Activated T-cell treated with anti-CD3 and anti-CD28 coated beads, Interleukin-2, amount 50 U/mL, for 4 hours (primary cell): ENCODE data around the gene TMEM213. TPM values are rescaled to one million over a fixed set of nuclear protein-coding genes. Genes with fewer than 3 reads are reported as not detected.

Experiments
- ATAC-seq, 2 donors: fragments of 200-7000 bp; cut with Tn5 transposase; one replicate each; pipeline ENCODE4 v1.10.0; 2021
- DNase-seq: peaks from one replicate; pipeline ENCODE4 v3.0.0-alpha.2; 2020
- H3K27me3 Mint-ChIP-seq: one replicate; pipeline ENCODE4 v1.8.0; 2021; ENCODE audit warnings: low read depth, mixed read lengths
- H3K36me3 Mint-ChIP-seq: one replicate; pipeline ENCODE4 v1.8.0; 2022; ENCODE audit warnings: mixed read lengths; ENCODE audit not compliant: insufficient read depth
- H3K4me1 Mint-ChIP-seq: one replicate; pipeline ENCODE4 v1.8.0; 2021; ENCODE audit warnings: low read depth, mixed read lengths
- H3K4me3 Mint-ChIP-seq: one replicate; pipeline ENCODE4 v1.8.0; 2021; ENCODE audit warnings: mild to moderate bottlenecking, moderate library complexity, mixed read lengths
- H3K9me3 Mint-ChIP-seq: one replicate; pipeline ENCODE4 v1.8.0; 2021; ENCODE audit warnings: mixed read lengths
- total RNA-seq, 3 donors: library from RNA; stranded (reverse); gene quantifications; one replicate each; pipeline ENCODE4 v1.2.1, GENCODE V29; 2021

TMEM213 gene
- not detected for total RNA-seq

GRCh38 chr7:138797715-138798320 is at the start of gene TMEM213, which contains the start of gene ATP6V0A4:
TSS of gene TMEM213 (plus strand) at chr7:138797994. CDS start at chr7:138798105, 111 bp downstream.
TSS of gene ATP6V0A4 (minus strand) at chr7:138798196. CDS start at chr7:138771247, 26,949 bp downstream.
- no peaks in the 10 kb centered on the region for H3K36me3 Mint-ChIP-seq

GRCh38 chr7:138748666-138749065 is 49.1 kb upstream of the TMEM213 start:
- H3K36me3 Mint-ChIP-seq: no peaks in the 10 kb centered on the region
- peaks cover 54% of the 10 kb centered on the region for H3K4me1 Mint-ChIP-seq

More at GRCh38 chr7:138797715-138798320, at the start of gene TMEM213, which contains the start of gene ATP6V0A4:
- Mint-ChIP-seq H3K27me3 (peaks cover 3% of the 10 kb centered on the region), H3K4me3 (no peak within 1 kb of the TSS), H3K4me1 (peaks cover 7% of the 10 kb centered on the region), H3K9me3 (no peaks in the 10 kb centered on the region)
- no peak for ATAC-seq
- no peak for DNase-seq

GRCh38 chr7:138749960-138750359 is 47.8 kb upstream of the TMEM213 start:
- Mint-ChIP-seq H3K27me3 (no peaks in the 10 kb centered on the region), H3K4me3 (no peak overlapping the region), H3K9me3 (no peaks in the 10 kb centered on the region), H3K36me3 (no peaks in the 10 kb centered on the region), H3K4me1 (peaks cover 56% of the 10 kb centered on the region)
- ATAC-seq (no peak), DNase-seq (no peak)

More at GRCh38 chr7:138748666-138749065, 49.1 kb upstream of the TMEM213 start:
- Mint-ChIP-seq H3K9me3 (no peaks in the 10 kb centered on the region), H3K4me3 (no peak overlapping the region), H3K27me3 (no peaks in the 10 kb centered on the region)
- DNase-seq (no peak), ATAC-seq (no peak)

GRCh38 chr7:138750473-138750872 is 47.3 kb upstream of the TMEM213 start:
- H3K36me3 Mint-ChIP-seq: no peaks in the 10 kb centered on the region
- no peak for ATAC-seq
- H3K27me3 Mint-ChIP-seq: no peaks in the 10 kb centered on the region
- H3K4me1 Mint-ChIP-seq: peaks cover 52% of the 10 kb centered on the region
- H3K4me3 Mint-ChIP-seq: no peak overlapping the region
- H3K9me3 Mint-ChIP-seq: no peaks in the 10 kb centered on the region
- no peak for DNase-seq

- Mint-ChIP-seq H3K4me1 (peaks cover 52% of the 10 kb centered on the region), H3K36me3 (no peaks in the 10 kb centered on the region), H3K4me3 (no peak overlapping the region), H3K9me3 (no peaks in the 10 kb centered on the region), H3K27me3 (no peaks in the 10 kb centered on the region)
- no peak for DNase-seq
- ATAC-seq: no peak
Measured at GRCh38 chr7:138750901-138751464, 46.8 kb upstream of the TMEM213 start.

GRCh38 chr7:138752518-138753149 is 45.2 kb upstream of the TMEM213 start:
- Mint-ChIP-seq H3K9me3 (no peaks in the 10 kb centered on the region), H3K36me3 (no peaks in the 10 kb centered on the region), H3K4me3 (no peak overlapping the region), H3K4me1 (peaks cover 63% of the 10 kb centered on the region), H3K27me3 (no peaks in the 10 kb centered on the region)
- peak; percentile 92 for DNase-seq
- ATAC-seq: peak; percentile 96

GRCh38 chr7:138753150-138753518 is 44.7 kb upstream of the TMEM213 start:
- DNase-seq (no peak), ATAC-seq (no peak)
- Mint-ChIP-seq H3K36me3 (no peaks in the 10 kb centered on the region), H3K27me3 (no peaks in the 10 kb centered on the region), H3K4me3 (no peak overlapping the region), H3K9me3 (no peaks in the 10 kb centered on the region), H3K4me1 (peaks cover 63% of the 10 kb centered on the region)

- ATAC-seq (no peak), DNase-seq (peak; percentile 21)
- peaks cover 63% of the 10 kb centered on the region for H3K4me1 Mint-ChIP-seq
- H3K36me3 Mint-ChIP-seq: no peaks in the 10 kb centered on the region
- H3K27me3 Mint-ChIP-seq: no peaks in the 10 kb centered on the region
- H3K4me3 Mint-ChIP-seq: no peak overlapping the region
- H3K9me3 Mint-ChIP-seq: no peaks in the 10 kb centered on the region
Measured at GRCh38 chr7:138753610-138754009, 44.2 kb upstream of the TMEM213 start.

- DNase-seq (no peak), ATAC-seq (no peak)
- Mint-ChIP-seq H3K4me1 (peaks cover 50% of the 10 kb centered on the region), H3K27me3 (no peaks in the 10 kb centered on the region), H3K4me3 (no peak overlapping the region), H3K36me3 (no peaks in the 10 kb centered on the region), H3K9me3 (no peaks in the 10 kb centered on the region)
Measured at GRCh38 chr7:138755331-138755747, 42.5 kb upstream of the TMEM213 start.

GRCh38 chr7:138755842-138756590 is 41.8 kb upstream of the TMEM213 start:
- Mint-ChIP-seq H3K36me3 (no peaks in the 10 kb centered on the region), H3K27me3 (no peaks in the 10 kb centered on the region), H3K4me3 (no peak overlapping the region), H3K4me1 (peaks cover 43% of the 10 kb centered on the region), H3K9me3 (no peaks in the 10 kb centered on the region)
- no peak for ATAC-seq
- DNase-seq: no peak

GRCh38 chr7:138756591-138757242 is 41.1 kb upstream of the TMEM213 start:
- DNase-seq: no peak
- no peak overlapping the region for H3K4me3 Mint-ChIP-seq
- H3K9me3 Mint-ChIP-seq: no peaks in the 10 kb centered on the region
- ATAC-seq: no peak
- H3K27me3 Mint-ChIP-seq: no peaks in the 10 kb centered on the region
- H3K4me1 Mint-ChIP-seq: peaks cover 36% of the 10 kb centered on the region
- no peaks in the 10 kb centered on the region for H3K36me3 Mint-ChIP-seq

GRCh38 chr7:138768241-138768640 is 29.6 kb upstream of the TMEM213 start:
- H3K27me3 Mint-ChIP-seq: no peaks in the 10 kb centered on the region
- DNase-seq (no peak), ATAC-seq (no peak)
- no peaks in the 10 kb centered on the region for H3K36me3 Mint-ChIP-seq
- no peak overlapping the region for H3K4me3 Mint-ChIP-seq
- no peaks in the 10 kb centered on the region for H3K4me1 Mint-ChIP-seq
- H3K9me3 Mint-ChIP-seq: no peaks in the 10 kb centered on the region

GRCh38 chr7:138770904-138771303 is 26.9 kb upstream of the TMEM213 start:
- Mint-ChIP-seq H3K27me3 (no peaks in the 10 kb centered on the region), H3K36me3 (no peaks in the 10 kb centered on the region)

GRCh38 chr7:138773176-138773575 is 24.6 kb upstream of the TMEM213 start:
- H3K9me3 Mint-ChIP-seq: no peaks in the 10 kb centered on the region
- DNase-seq (no peak), ATAC-seq (no peak)
- H3K27me3 Mint-ChIP-seq: no peaks in the 10 kb centered on the region
- H3K36me3 Mint-ChIP-seq: no peaks in the 10 kb centered on the region
- H3K4me3 Mint-ChIP-seq: no peak overlapping the region
- no peaks in the 10 kb centered on the region for H3K4me1 Mint-ChIP-seq

More at GRCh38 chr7:138770904-138771303, 26.9 kb upstream of the TMEM213 start:
- DNase-seq (no peak), ATAC-seq (no peak)
- H3K4me3 Mint-ChIP-seq: no peak overlapping the region
- H3K4me1 Mint-ChIP-seq: no peaks in the 10 kb centered on the region
- H3K9me3 Mint-ChIP-seq: no peaks in the 10 kb centered on the region
